Stimulated activated CD4-positive, alpha-beta T cell treated with anti-CD3 and anti-CD28 coated beads, Interleukin-4, amount 100 ng/mL, for 24 hours (primary cell): ENCODE data around the gene SFT2D2.

Source experiments
- DNase-seq: peaks from one replicate; pipeline ENCODE4 v3.0.0-alpha.2; 2020

Gene SFT2D2

GRCh38 chr1:168271636-168272035, 45.8 kb downstream of the SFT2D2 start:
- no peak for DNase-seq

- DNase-seq: no peak
These were observed 47.8 kb downstream of the SFT2D2 start for GRCh38 chr1:168273575-168273974.

DNA sequence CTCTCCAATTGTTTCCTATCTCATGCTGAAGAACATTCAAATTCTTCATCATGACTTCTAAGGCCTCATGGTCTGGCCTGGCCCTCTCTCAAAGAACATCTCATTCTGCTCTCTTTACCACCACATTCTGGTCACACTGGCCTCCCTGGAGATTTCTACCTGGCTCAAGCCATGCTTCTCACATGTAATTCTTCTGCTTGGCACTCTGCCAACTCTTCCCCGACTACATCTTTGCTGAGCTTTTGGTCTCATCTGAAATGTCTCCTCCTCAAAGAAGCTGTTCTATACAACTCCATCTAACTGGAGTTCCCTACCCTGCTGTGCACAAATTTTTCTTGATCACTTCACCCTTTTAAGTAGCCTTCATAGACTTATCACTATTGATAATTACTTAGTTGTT, 53.4 kb downstream of the SFT2D2 start:
- no peak for DNase-seq

DNA sequence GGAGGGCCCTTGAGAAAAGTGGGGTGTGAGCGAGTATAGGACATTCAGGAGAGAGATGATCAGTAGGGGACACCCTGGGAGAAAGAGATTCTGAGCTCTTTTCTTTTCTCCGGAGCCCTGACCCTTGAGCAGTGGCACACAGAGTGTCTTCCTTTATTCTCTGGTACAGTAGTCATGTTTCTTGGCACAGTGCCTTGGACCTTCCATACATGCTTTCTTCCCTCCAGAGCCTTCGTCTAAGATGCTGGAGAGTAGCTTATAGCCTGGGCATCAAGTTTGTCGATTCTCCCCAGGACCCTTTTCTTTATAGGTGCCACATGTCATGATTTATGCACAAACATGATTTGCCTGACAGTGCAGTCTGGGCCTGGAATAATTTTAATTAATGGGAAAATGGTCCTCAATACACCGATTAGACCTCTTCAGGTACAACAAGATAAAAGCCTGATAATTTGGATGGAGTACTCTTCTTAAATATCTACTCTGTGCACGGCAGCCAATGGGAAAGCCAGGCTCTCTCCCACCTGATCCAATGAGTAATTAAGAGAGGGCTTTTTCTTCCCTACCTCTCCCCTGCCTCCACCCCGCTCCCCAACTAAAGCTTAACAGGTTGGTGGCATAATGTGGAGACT, 54.6 kb downstream of the SFT2D2 start, which contains the start of gene TBX19:
Gene TBX19 (plus strand): TSS at position 582 of the 632 bp plus-strand sequence. CDS start 214 bp downstream, outside the sequence.
- DNase-seq: no peak

DNA sequence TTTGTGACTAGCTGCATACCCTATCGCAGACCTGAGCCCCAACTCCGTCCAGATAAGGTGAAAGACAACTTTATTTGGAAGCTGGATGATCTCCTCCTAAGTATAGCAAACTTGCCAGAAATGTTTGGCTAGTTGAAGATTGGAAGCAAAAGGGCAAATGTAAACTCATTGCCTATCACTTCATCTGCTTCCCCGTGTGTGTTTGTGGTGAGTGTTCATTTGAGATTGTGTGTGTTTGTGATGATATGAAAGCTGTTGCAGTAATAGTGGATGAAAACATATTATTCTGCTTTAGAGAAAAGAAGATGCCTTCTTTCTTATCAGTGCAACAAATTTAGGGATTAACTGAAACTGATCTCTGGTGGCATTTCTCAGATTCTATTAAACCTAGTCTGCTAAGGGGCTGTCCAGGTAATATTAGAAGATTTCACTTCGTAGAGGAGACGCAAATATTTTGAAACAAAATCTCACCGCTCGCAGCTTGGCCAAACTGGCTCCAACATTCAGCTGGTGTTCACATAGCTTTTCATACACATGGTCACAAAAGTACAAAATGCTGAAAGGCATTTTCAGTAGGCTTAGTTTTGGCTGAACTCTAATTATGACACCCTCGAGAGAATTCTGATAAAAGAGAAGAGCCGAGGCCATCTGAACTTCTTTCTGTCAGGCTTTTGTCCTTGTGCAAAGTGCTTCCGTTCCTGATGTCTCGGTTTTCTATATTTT, 56.0 kb downstream of the SFT2D2 start:
- DNase-seq: no peak

GRCh38 chr1:168285521-168285790, 59.7 kb downstream of the SFT2D2 start:
- DNase-seq: no peak

GRCh38 chr1:168285971-168286927, 60.4 kb downstream of the SFT2D2 start:
- DNase-seq: no peak

DNA sequence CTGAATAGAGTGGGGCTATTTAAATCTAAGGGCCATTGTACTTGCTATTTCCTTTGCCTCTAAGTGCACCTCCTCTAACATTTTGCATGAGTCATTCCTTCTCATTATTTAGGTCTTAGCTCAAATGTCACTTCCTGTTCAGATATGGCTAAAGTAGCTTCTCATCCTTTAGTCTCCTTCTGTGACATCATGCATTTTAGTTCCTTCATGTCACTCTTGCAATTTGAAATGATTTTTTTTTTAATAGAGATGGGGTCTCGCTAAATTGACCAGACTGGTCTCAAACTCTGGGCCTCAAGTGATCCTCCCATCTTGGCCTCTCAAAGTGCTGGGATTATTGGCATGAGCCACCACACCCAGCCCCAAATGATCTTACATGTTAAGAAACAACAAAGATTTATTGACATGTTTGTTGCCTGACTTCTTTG, 61.4 kb downstream of the SFT2D2 start:
- DNase-seq: no peak

- no peak for DNase-seq
These were observed 62.7 kb downstream of the SFT2D2 start for GRCh38 chr1:168288311-168289052.

GRCh38 chr1:168291222-168291837, 65.5 kb downstream of the SFT2D2 start:
- no peak for DNase-seq

DNA sequence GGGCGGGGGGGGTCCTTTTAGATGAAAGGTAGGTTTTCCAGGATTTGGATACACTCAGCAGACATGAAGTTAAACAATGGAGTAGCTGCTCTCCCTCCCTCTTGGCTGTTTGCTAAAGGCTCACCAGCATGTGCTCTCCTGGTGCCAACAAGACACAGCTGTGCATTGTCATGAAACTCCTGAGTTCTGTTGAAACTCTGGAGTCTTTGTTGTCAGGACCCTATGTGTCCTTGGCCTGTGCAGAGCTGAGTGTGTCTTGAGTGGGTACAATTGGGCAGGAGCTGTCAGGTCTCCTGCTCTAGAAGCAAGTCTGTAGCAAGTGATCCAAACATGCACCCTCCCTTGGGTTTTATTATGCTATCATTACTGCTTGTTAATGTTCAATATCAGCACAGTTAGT, 67.6 kb downstream of the SFT2D2 start:
- no peak for DNase-seq

GRCh38 chr1:168295411-168296114, 69.8 kb downstream of the SFT2D2 start:
- DNase-seq: no peak

- no peak for DNase-seq
These were observed 71.4 kb downstream of the SFT2D2 start for GRCh38 chr1:168297019-168297730.

DNA sequence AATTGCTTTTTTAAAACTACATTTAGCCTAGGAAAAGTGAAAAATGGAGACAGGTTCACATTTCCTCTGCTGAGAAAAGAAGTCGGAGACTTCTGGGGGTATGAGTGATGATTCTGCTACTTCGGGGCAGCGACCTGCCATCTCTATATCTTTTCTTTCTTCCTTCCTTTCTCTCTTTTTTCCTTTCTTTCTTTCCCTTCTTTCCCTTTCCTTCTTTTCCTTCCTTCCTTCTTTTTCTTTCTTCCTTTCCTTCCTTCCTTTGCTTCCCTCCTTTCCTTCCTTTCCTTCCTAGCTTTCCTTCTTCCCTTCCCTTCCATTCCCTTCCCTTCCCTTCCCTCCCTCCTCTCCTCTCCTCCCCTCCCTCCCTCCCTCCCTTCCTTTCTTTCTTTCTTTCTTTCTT, 72.6 kb downstream of the SFT2D2 start:
- DNase-seq: no peak

GRCh38 chr1:168300626-168301025, 74.8 kb downstream of the SFT2D2 start:
- no peak for DNase-seq

- DNase-seq: no peak
These were observed 76.0 kb downstream of the SFT2D2 start for GRCh38 chr1:168301664-168302320.
